ENCODE results near the gene SOCS3.

SOCS3 gene

DNA sequence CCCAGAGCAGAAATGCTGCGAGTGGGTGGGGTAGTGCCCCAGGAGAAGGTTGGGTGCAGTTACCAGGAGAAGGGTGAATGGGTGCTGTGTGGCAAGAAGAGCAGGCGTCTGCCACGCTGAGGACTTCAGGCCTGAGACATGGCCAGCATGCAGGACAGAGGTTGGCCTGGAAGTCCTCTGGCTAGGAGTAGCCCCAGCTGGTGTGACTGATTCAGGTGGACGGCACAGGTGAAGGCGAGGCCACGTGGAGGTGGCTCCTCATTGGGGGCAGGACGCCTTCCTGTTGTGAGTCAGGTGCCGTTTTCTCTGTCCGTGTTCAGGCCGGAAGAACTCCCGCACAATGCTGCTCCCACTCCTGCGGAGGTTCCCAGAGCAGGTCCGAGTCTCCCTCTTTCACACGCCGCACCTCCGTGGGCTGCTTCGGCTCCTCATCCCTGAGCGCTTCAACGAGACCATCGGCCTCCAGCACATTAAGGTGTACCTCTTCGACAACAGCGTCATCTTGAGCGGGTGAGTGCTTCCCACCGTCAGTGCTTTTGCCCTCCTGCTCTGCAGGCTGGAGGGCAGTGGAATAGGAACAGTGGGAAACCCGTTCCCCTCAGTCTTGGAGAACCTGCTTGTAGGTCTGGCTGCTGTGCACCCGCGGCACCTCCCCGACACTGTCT, 39.3 kb upstream of the SOCS3 start:
- no peak overlapping the region for H3K9ac ChIP-seq (ENCODE audit: low read length)

DNA sequence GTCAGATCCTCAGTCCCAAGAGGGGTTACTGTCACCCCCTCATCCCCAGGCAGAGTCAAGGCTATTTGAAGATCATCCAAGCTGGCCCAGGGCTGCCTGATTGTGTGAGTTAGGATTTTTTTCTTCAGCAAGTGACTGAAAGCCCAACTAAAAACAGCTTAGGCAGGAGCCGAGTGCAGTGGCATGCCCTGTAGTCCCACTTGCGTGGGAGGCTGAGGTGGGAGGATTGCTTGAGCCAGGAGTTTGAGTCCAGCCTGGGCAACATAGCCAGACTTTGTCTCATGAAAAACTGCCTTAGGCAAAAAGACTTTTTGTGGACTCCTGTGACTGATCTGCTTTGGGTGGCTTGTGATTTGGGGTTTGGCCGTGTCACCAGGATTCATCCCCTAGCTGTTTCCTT, 38.5 kb upstream of the SOCS3 start:
- H3K4me1 ChIP-seq (ENCODE audit: control insufficient read depth, insufficient read depth, low read length): no peaks in the 10 kb centered on the region
- no peak overlapping the region for H3K9ac ChIP-seq (ENCODE audit: low read length)
- H3K27me3 ChIP-seq (ENCODE audit: control insufficient read depth, insufficient read depth, low read length): no peaks in the 10 kb centered on the region
- peaks cover 26% of the 10 kb centered on the region for H3K36me3 ChIP-seq (ENCODE audit: control insufficient read depth, insufficient read depth, low read length)
- H3K4me3 ChIP-seq (ENCODE audit: low read length): no peak overlapping the region
- H3K9me3 ChIP-seq (ENCODE audit: control insufficient read depth, low read length): no peaks in the 10 kb centered on the region

More for the DNA sequence above, 39.3 kb upstream of the SOCS3 start:
- no peaks in the 10 kb centered on the region for H3K4me1 ChIP-seq (ENCODE audit: control insufficient read depth, insufficient read depth, low read length)
- no peaks in the 10 kb centered on the region for H3K9me3 ChIP-seq (ENCODE audit: control insufficient read depth, low read length)
- peaks cover 30% of the 10 kb centered on the region for H3K36me3 ChIP-seq (ENCODE audit: control insufficient read depth, insufficient read depth, low read length)
- no peak overlapping the region for H3K4me3 ChIP-seq (ENCODE audit: low read length)
- no peaks in the 10 kb centered on the region for H3K27me3 ChIP-seq (ENCODE audit: control insufficient read depth, insufficient read depth, low read length)

DNA sequence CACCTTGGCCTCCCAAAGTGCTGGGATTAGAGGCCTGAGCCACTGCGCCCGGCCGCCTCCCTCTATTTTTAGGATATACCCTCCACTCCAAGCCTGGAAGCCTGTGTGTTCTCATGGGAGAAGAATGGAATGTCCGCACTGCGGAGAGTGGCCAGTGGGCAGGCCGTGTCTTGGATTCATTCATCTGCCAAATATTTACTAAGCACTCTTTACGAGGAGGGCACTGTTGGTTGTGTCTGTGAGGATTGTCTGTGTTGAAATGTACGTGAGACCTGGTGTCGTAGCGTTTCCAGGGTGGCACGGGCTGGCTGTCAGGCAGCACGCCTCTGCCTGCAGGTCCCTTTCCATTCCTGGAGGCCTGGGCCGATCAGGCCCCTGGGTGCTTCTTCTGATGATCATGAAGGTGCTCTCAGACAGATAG, 37.8 kb upstream of the SOCS3 start:
- no peak overlapping the region for H3K9ac ChIP-seq (ENCODE audit: low read length)
- H3K4me1 ChIP-seq (ENCODE audit: control insufficient read depth, insufficient read depth, low read length): no peaks in the 10 kb centered on the region
- H3K36me3 ChIP-seq (ENCODE audit: control insufficient read depth, insufficient read depth, low read length): peaks cover 25% of the 10 kb centered on the region

DNA sequence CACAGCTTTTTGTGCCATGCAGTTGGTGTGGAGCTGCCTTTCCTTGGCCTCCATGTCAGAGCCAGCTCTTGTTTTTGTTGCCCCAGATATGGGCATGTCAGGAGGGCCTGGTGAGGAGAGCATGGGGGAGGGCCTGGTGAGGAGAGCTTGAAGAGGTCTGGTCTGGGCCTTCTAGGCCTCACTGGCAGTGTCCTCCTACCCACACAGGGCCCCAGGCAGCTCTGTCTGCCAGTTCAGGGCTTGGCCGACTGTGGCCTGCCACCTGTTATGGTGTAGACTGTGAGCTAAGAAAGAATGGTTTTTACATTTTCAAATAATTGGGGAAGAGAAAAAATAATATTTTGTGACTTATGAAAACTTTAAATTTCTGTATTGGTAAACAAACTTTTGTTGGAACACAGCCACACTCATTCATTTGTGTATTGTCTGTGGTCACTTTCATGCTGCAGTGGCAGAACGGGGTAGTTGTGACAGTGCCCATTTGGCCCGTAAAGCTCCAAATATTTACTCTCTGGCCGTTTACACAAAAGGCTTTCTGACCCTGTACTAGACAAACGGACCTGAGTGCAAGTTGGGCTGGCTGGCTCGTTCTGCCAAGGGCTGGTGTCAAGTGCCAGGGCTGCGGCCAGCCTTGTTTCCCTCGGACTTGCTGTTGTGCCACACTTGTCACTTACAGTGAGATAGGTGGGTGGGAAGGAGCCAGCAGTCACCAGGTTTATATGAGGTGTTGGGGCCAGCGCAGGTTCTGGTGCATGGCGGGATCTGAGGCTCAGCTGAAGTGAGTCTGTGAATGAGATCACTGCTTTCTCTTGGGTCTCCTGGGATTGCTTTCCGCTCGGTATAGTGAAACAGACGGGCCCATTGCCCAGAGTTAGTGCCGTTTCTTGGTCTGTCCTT, 36.8 kb upstream of the SOCS3 start:
- Histone ChIP-seq H3K36me3 (ENCODE audit: control insufficient read depth, insufficient read depth, low read length) (peaks cover 25% of the 10 kb centered on the region), H3K27me3 (ENCODE audit: control insufficient read depth, insufficient read depth, low read length) (no peaks in the 10 kb centered on the region), H3K4me3 (ENCODE audit: low read length) (no peak overlapping the region), H3K4me1 (ENCODE audit: control insufficient read depth, insufficient read depth, low read length) (no peaks in the 10 kb centered on the region), H3K9ac (ENCODE audit: low read length) (no peak overlapping the region), H3K9me3 (ENCODE audit: control insufficient read depth, low read length) (no peaks in the 10 kb centered on the region)

More for the DNA sequence above, 37.8 kb upstream of the SOCS3 start:
- Histone ChIP-seq H3K9me3 (ENCODE audit: control insufficient read depth, low read length) (no peaks in the 10 kb centered on the region), H3K4me3 (ENCODE audit: low read length) (no peak overlapping the region), H3K27me3 (ENCODE audit: control insufficient read depth, insufficient read depth, low read length) (no peaks in the 10 kb centered on the region)

DNA sequence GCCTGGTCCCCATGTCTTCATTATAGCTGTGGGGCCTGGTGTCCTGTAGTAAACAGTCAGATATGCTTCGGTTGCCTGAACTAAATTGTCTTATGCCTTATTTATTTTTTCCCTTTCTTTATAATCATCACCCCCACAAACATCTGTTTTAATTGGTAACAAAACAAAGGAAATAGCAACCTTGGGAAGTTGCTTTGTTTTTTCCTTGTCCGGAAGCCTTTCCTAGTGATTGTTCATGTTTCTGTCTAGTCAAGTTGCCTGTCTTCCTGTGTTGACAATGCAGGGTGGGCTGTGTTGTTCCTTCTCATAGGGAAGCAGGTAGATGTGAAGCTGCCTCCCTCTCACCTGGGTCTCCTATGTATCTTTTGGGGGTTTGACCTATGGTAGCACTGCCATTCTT, 35.3 kb upstream of the SOCS3 start:
- H3K9me3 ChIP-seq (ENCODE audit: control insufficient read depth, low read length): no peaks in the 10 kb centered on the region
- H3K4me3 ChIP-seq (ENCODE audit: low read length): no peak overlapping the region
- no peaks in the 10 kb centered on the region for H3K4me1 ChIP-seq (ENCODE audit: control insufficient read depth, insufficient read depth, low read length)
- H3K27me3 ChIP-seq (ENCODE audit: control insufficient read depth, insufficient read depth, low read length): no peaks in the 10 kb centered on the region
- no peak overlapping the region for H3K9ac ChIP-seq (ENCODE audit: low read length)
- H3K36me3 ChIP-seq (ENCODE audit: control insufficient read depth, insufficient read depth, low read length): peaks cover 21% of the 10 kb centered on the region

DNA sequence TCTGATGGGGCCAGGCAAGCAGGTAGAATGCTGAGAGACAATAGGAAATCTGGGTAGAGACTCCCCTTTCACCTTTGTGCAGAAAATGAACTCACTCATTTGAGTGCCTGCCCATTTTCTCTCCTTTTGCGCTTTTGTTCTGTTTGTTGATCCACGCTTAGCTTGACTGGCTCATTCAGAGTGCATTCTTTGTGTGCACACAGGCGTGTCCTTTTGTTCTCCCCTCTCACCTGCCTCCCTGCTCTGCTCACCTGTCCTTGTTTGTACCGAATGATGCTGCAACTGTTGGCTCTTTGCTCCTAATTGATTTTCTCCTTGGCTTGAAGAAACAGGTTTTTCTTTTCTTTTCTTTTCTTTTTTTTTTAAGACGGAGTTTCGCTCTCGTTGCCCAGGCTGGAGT, 34.3 kb upstream of the SOCS3 start:
- Histone ChIP-seq H3K4me3 (ENCODE audit: low read length) (no peak overlapping the region), H3K36me3 (ENCODE audit: control insufficient read depth, insufficient read depth, low read length) (peaks cover 14% of the 10 kb centered on the region), H3K4me1 (ENCODE audit: control insufficient read depth, insufficient read depth, low read length) (no peaks in the 10 kb centered on the region), H3K27me3 (ENCODE audit: control insufficient read depth, insufficient read depth, low read length) (no peaks in the 10 kb centered on the region), H3K9me3 (ENCODE audit: control insufficient read depth, low read length) (no peaks in the 10 kb centered on the region), H3K9ac (ENCODE audit: low read length) (no peak overlapping the region)

DNA sequence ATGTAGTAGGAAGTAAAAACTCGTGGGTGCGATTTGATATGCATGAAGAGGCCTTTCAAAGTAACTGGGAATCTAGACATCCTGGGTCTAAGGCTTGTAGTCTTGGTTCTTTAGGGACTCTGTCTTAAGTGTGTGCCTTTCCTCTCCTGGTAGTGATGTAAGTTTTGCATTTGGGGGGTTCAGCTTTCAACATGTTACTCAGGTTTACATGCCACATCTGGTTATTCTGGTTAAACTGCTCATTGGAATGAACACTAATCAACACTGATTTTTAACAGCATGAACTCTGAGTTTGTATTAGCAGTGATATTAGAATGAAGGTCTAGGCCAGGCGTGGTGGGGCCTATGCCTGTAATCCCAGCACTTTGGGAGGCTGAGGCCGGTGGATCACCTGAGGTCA, 33.7 kb upstream of the SOCS3 start:
- no peaks in the 10 kb centered on the region for H3K4me1 ChIP-seq (ENCODE audit: control insufficient read depth, insufficient read depth, low read length)
- no peak overlapping the region for H3K9ac ChIP-seq (ENCODE audit: low read length)
- H3K36me3 ChIP-seq (ENCODE audit: control insufficient read depth, insufficient read depth, low read length): peaks cover 8% of the 10 kb centered on the region
- no peaks in the 10 kb centered on the region for H3K9me3 ChIP-seq (ENCODE audit: control insufficient read depth, low read length)
- no peak overlapping the region for H3K4me3 ChIP-seq (ENCODE audit: low read length)
- no peaks in the 10 kb centered on the region for H3K27me3 ChIP-seq (ENCODE audit: control insufficient read depth, insufficient read depth, low read length)

DNA sequence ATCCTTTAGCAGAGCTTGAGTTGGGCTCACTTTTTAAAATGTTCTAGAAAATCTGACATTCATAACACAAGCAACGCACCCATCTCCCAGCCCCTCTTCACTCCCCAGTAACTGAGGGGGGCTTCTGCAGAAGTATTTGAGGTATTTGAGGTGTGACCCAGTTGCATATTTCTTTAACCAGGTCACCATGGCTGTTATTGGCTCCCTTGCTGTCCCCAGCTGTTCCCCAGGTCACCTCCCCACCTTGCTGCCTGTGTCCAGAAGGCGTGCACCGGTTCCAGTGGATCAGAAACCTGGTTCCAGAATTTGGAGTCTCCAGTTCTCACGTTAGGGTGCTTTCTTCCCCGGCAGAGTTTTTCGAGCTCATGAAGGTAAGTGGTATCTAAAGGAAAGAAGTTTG, 32.4 kb upstream of the SOCS3 start:
- no peaks in the 10 kb centered on the region for H3K27me3 ChIP-seq (ENCODE audit: control insufficient read depth, insufficient read depth, low read length)
- H3K9ac ChIP-seq (ENCODE audit: low read length): no peak overlapping the region
- no peaks in the 10 kb centered on the region for H3K9me3 ChIP-seq (ENCODE audit: control insufficient read depth, low read length)
- no peak overlapping the region for H3K4me3 ChIP-seq (ENCODE audit: low read length)
- no peaks in the 10 kb centered on the region for H3K4me1 ChIP-seq (ENCODE audit: control insufficient read depth, insufficient read depth, low read length)
- H3K36me3 ChIP-seq (ENCODE audit: control insufficient read depth, insufficient read depth, low read length): no peaks in the 10 kb centered on the region

DNA sequence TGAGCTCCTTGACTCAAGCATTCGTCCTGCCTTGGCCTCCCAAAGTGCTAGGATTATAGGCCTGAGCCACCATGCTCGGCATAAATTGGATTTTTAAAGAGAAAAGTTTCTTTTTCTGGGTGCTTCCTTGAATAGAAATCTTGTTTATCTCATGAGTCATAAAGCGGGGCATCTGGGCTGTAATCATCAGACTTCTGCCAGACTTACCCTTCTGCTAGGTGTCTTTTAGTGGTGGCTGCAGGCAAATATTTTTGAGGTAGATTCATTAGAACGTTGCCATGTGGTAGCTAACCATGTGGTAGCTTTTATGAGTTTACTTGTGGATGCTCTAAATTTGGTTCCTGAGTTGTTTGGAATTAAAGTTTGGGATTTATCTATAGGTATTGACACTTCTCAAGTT, 32.0 kb upstream of the SOCS3 start:
- H3K9ac ChIP-seq (ENCODE audit: low read length): no peak overlapping the region
- H3K4me1 ChIP-seq (ENCODE audit: control insufficient read depth, insufficient read depth, low read length): no peaks in the 10 kb centered on the region
- no peak overlapping the region for H3K4me3 ChIP-seq (ENCODE audit: low read length)
- no peaks in the 10 kb centered on the region for H3K36me3 ChIP-seq (ENCODE audit: control insufficient read depth, insufficient read depth, low read length)
- no peaks in the 10 kb centered on the region for H3K27me3 ChIP-seq (ENCODE audit: control insufficient read depth, insufficient read depth, low read length)
- H3K9me3 ChIP-seq (ENCODE audit: control insufficient read depth, low read length): no peaks in the 10 kb centered on the region

DNA sequence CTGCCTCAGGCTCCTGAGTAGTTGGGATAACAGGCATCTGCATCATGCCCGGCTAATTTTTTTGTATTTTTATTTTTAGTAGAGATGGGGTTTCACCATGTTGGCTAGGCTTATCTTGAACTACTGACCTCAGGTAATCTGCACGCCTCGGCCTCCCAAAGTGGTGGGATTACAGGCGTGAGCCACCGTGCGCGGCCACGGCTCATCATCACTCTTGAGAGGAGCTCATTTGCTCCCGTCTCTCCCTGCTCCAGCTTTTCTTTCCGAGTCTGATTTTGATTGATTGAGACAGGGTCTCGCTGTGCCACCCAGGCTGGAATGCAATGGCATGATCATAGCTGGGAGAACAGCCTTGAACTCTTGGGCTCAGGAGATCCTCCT, 31.2 kb upstream of the SOCS3 start:
- peaks cover 7% of the 10 kb centered on the region for H3K4me1 ChIP-seq (ENCODE audit: control insufficient read depth, insufficient read depth, low read length)
- no peak overlapping the region for H3K4me3 ChIP-seq (ENCODE audit: low read length)
- no peaks in the 10 kb centered on the region for H3K9me3 ChIP-seq (ENCODE audit: control insufficient read depth, low read length)
- no peaks in the 10 kb centered on the region for H3K36me3 ChIP-seq (ENCODE audit: control insufficient read depth, insufficient read depth, low read length)
- H3K9ac ChIP-seq (ENCODE audit: low read length): no peak overlapping the region
- H3K27me3 ChIP-seq (ENCODE audit: control insufficient read depth, insufficient read depth, low read length): no peaks in the 10 kb centered on the region

DNA sequence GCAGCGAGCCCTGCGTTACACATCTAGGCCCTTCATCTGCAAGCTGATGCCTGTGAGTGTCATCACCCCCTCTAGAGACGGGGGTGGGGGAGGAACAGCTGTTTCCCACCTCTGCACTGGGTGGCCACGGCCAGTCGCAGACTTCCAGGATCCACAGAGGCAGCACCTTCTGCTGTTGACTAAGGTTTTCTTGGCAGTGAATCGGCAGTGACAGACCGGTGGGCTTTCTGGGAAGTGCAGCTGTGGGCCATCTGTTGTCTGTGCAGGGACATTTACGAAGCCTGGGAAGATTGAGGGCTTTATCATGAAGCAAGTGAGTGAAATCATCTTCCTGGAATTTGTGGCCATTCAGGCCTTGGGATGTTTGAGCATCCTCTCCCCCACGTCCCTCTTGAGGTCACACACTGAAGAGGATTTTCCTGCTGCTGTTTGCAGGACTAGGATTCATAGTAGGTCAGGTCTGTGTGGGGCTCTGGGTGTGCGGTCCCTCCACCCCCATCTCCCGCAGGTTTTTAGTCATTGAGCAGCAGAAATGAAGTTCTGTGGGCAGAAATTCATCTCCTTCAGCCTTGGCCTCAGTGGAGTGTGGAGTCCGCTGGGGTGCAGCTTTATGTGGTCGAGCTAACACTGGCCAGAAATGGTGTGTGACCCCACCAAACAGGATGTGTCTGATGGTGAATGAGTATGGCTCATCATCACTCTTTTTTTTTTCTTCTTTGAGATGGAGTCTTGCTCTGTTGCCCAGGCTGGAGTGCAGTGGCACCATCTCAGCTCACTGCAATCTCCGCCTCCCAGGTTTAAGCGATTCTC, 30.6 kb upstream of the SOCS3 start:
- H3K9ac ChIP-seq (ENCODE audit: low read length): no peak overlapping the region
- H3K9me3 ChIP-seq (ENCODE audit: control insufficient read depth, low read length): no peaks in the 10 kb centered on the region
- H3K27me3 ChIP-seq (ENCODE audit: control insufficient read depth, insufficient read depth, low read length): no peaks in the 10 kb centered on the region
- H3K36me3 ChIP-seq (ENCODE audit: control insufficient read depth, insufficient read depth, low read length): no peaks in the 10 kb centered on the region
- H3K4me3 ChIP-seq (ENCODE audit: low read length): no peak overlapping the region
- peaks cover 13% of the 10 kb centered on the region for H3K4me1 ChIP-seq (ENCODE audit: control insufficient read depth, insufficient read depth, low read length)
